SU-DHL-6 (cell line): ENCODE data around the gene FADS6.
A peak's percentile ranks its signal among the peaks of the same experiment; 100 is the strongest.

ENCODE experiments used
- H2AFZ ChIP-seq: fragments of 200-600 bp; sonication (generic); 2 replicates; pipeline ENCODE4 v1.6.1; 2014; ENCODE audit warnings: low read depth, mild to moderate bottlenecking, moderate library complexity, mixed read lengths, antibody characterized with exemption, low read length; ENCODE audit not compliant: severe bottlenecking
- H3F3A ChIP-seq: fragments of 200-600 bp; shearing (Covaris generic); 2 replicates; pipeline ENCODE4 v1.6.0; 2016; ENCODE audit warnings: antibody characterized with exemption, mild to moderate bottlenecking; ENCODE audit not compliant: insufficient read depth
- H3K27ac ChIP-seq: fragments of 200-600 bp; sonication (generic); 2 replicates; pipeline ENCODE4 v1.5.1; 2016; ENCODE audit warnings: low read depth, mild to moderate bottlenecking, low read length, moderate library complexity, mixed read lengths
- H3K27me3 ChIP-seq: fragments of 200-600 bp; sonication (generic), shearing (Covaris generic); 2 replicates; pipeline ENCODE4 v1.6.0; 2014; ENCODE audit warnings: mild to moderate bottlenecking, low read length
- H3K36me3 ChIP-seq: fragments of 200-600 bp; sonication (generic); 2 replicates; pipeline ENCODE4 v1.6.1; 2014; ENCODE audit warnings: mild to moderate bottlenecking, low read length, mixed read lengths
- H3K4me2 ChIP-seq: fragments of 300-600, 200-600 bp; shearing (Covaris generic), sonication (generic); 2 replicates; pipeline ENCODE4 v1.6.0; 2014; ENCODE audit warnings: low read length, low read depth, mild to moderate bottlenecking; ENCODE audit not compliant: poor library complexity, severe bottlenecking
- H3K4me3 ChIP-seq: fragments of 200-600 bp; sonication (generic); 2 replicates; pipeline ENCODE4 v1.5.1; 2014; ENCODE audit warnings: antibody characterized with exemption, low read length, mild to moderate bottlenecking, mixed read lengths; ENCODE audit not compliant: insufficient read depth, poor library complexity, severe bottlenecking
- H3K79me2 ChIP-seq: fragments of 200-600 bp; sonication (generic); 2 replicates; pipeline ENCODE4 v1.6.1; 2014; ENCODE audit warnings: mild to moderate bottlenecking, low read length, moderate library complexity; ENCODE audit not compliant: insufficient read depth
- H3K9ac ChIP-seq: fragments of 200-600 bp; sonication (generic); 2 replicates; pipeline ENCODE4 v1.7.0; 2014; ENCODE audit warnings: mild to moderate bottlenecking, low read length
- H3K9me2 ChIP-seq: fragments of 200-600 bp; sonication (generic); replicated peaks from 2 replicates; pipeline ENCODE4 v1.6.1; 2014; ENCODE audit warnings: low read length; ENCODE audit not compliant: insufficient read depth
- H3K9me3 ChIP-seq: fragments of 200-600 bp; sonication (generic); 2 replicates; pipeline ENCODE4 v1.6.1; 2014; ENCODE audit warnings: low read length, mixed read lengths; ENCODE audit not compliant: insufficient read depth
- H4K20me1 ChIP-seq: fragments of 200-600 bp; sonication (generic); 2 replicates; pipeline ENCODE4 v1.6.1; 2014; ENCODE audit warnings: low read depth, mild to moderate bottlenecking, antibody characterized with exemption, low read length, moderate library complexity, mixed read lengths
- EZH2phosphoT487 ChIP-seq: fragments of 200-600 bp; sonication (generic), shearing (Covaris generic); conservative IDR thresholded peaks from 2 replicates; pipeline ENCODE4 v1.6.1; 2018; ENCODE audit warnings: mild to moderate bottlenecking, antibody characterized with exemption, low read length, moderate library complexity, mixed read lengths
- TF ChIP-seq, protein P1 (sequence below): fragments of 200-600 bp; sonication (generic); IDR thresholded peaks from one replicate; pipeline ENCODE4 v1.5.1; 2017; ENCODE audit warnings: antibody characterized with exemption, mild to moderate bottlenecking, low read length, moderate library complexity; ENCODE audit not compliant: insufficient read depth, poor library complexity, severe bottlenecking

The FADS6 gene

DNA sequence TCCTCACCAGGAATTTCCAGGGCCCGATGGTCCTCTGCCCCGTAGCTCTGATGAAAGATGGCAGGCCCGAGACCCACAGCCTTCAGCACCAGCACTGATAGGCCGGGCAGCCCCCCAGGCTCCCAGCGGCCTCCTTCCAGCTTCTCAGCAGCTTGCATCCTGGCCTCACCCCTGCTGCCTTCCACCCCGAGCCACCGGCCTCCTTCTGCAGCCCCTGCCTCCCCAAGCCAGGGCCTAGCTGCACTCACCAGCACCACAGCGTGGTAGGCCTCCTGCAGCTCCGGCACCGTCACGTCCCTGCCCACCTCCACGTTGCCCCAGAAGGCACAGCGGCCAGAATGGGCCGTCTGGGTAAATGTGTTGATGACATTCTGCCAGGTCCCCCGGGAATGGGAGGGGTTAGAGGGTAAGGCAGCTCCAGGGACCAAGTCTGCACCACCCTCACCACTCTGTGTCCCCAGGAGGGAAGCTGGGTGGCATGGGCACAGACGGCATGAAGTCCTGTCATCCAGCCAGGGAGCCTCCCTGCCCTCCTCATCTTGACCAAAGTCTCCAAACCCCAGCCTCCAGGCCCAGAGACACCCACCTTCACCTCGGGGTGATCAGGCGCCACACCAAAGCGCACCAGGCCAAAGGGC lies 27.1 kb downstream of the FADS6 start:
- Histone ChIP-seq H3K27me3 (no peaks in the 10 kb centered on the region), H3K4me3 (no peak overlapping the region), H3K9ac (no peak overlapping the region), H3K79me2 (no peaks in the 10 kb centered on the region), H2AFZ (no peak overlapping the region), H3K4me2 (no peak overlapping the region), H3K36me3 (no peaks in the 10 kb centered on the region), H3K9me2 (no peaks in the 10 kb centered on the region), H3K9me3 (no peaks in the 10 kb centered on the region), H3K27ac (no peak overlapping the region), H4K20me1 (no peaks in the 10 kb centered on the region), H3F3A (no peaks in the 10 kb centered on the region)
- TF ChIP-seq, protein P1, sequence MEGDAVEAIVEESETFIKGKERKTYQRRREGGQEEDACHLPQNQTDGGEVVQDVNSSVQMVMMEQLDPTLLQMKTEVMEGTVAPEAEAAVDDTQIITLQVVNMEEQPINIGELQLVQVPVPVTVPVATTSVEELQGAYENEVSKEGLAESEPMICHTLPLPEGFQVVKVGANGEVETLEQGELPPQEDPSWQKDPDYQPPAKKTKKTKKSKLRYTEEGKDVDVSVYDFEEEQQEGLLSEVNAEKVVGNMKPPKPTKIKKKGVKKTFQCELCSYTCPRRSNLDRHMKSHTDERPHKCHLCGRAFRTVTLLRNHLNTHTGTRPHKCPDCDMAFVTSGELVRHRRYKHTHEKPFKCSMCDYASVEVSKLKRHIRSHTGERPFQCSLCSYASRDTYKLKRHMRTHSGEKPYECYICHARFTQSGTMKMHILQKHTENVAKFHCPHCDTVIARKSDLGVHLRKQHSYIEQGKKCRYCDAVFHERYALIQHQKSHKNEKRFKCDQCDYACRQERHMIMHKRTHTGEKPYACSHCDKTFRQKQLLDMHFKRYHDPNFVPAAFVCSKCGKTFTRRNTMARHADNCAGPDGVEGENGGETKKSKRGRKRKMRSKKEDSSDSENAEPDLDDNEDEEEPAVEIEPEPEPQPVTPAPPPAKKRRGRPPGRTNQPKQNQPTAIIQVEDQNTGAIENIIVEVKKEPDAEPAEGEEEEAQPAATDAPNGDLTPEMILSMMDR = no peak
- no peak for TF ChIP-seq EZH2phosphoT487

DNA sequence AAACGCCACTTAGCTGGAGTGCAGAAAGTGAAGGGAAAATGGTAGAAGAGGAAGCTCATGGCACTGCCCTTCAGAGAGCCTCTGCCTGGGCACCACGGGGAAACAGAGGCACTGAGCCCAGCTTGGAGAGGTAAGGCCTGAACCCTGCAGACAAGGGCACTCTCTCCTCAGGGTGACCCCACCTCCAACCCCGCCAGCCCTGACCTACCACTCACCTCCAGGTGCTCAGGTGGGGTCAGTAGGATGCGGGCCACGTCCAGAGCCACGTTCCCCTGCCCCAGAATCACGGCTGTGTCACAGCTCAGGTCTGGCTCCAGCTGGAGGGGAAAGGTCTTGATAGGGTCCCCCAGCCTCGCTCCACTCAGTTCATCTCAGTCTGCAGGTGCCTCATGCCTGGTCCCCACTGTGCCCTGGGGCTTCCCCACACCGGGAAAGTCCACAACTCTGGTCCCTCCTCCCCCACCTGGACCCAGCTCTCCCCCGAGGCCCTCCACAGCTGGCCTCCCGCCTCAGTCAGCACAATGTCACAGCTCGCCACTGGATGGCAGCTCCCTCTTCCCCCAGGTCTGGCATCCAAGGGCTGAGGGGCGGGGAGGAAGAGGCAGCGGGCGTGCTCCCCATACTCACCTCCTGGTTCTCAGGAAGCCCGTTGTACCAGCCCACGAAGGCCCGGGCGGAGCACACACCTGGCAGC lies 27.8 kb downstream of the FADS6 start:
- no peaks in the 10 kb centered on the region for H3K27me3 ChIP-seq
- H3K9me2 ChIP-seq = no peaks in the 10 kb centered on the region
- H2AFZ ChIP-seq = no peak overlapping the region
- no peaks in the 10 kb centered on the region for H4K20me1 ChIP-seq
- no peaks in the 10 kb centered on the region for H3K79me2 ChIP-seq
- no peaks in the 10 kb centered on the region for H3K9me3 ChIP-seq
- H3K4me2 ChIP-seq = no peak overlapping the region
- TF ChIP-seq, protein P1 = no peak
- no peak for TF ChIP-seq EZH2phosphoT487
- no peaks in the 10 kb centered on the region for H3F3A ChIP-seq
- no peak overlapping the region for H3K4me3 ChIP-seq
- H3K27ac ChIP-seq = no peak overlapping the region
- no peak overlapping the region for H3K9ac ChIP-seq
- no peaks in the 10 kb centered on the region for H3K36me3 ChIP-seq

DNA sequence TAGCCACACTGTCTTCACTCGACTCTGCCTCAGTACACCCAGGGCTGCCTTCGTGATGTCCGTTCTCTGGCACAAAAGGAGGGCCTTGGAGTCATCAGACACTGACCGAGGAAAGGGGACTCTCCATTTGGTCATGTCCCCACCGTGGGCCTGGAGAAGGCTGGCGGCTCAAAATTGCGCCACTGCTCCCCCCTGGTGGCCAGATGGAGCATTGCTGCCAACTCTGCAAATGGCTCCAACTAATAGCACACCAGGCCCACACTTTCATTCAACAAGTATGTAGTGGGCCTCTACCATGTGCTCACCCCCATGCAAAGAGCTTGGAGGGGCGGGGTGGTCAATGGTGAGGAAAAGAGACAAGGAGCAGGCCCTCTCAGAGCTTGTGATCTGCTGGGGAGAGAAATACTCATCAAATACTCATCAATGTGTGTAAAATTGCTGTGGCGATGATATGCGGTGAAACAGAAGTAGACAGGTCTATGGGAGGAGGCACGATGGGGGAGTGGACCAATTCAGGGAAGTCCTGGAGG lies 28.5 kb downstream of the FADS6 start:
- no peaks in the 10 kb centered on the region for H3K27me3 ChIP-seq
- H3K79me2 ChIP-seq = no peaks in the 10 kb centered on the region
- H3K4me3 ChIP-seq = no peak overlapping the region
- H4K20me1 ChIP-seq = no peaks in the 10 kb centered on the region
- no peak overlapping the region for H2AFZ ChIP-seq
- H3F3A ChIP-seq = no peaks in the 10 kb centered on the region
- TF ChIP-seq, protein P1 = peak; percentile 89
- no peak for TF ChIP-seq EZH2phosphoT487
- no peak overlapping the region for H3K4me2 ChIP-seq
- no peaks in the 10 kb centered on the region for H3K36me3 ChIP-seq
- no peak overlapping the region for H3K27ac ChIP-seq
- no peaks in the 10 kb centered on the region for H3K9me2 ChIP-seq
- no peaks in the 10 kb centered on the region for H3K9me3 ChIP-seq
- no peak overlapping the region for H3K9ac ChIP-seq
